Heart left ventricle (tissue), 16 donors: ENCODE data around the gene C9orf78. TPM values are rescaled to one million over a fixed set of nuclear protein-coding genes. Genes with fewer than 3 reads are reported as not detected.

ENCODE experiments used
- ATAC-seq, 4 donors: fragments of 200-7000 bp; cut with Tn5 transposase; one replicate each; pipeline ENCODE4 v1.9.1; 2020 to 2022; ENCODE audit warnings: moderate library complexity in 4 of 4, mild to moderate bottlenecking in 3 of 4, moderate number of reproducible peaks in 1 of 4
- DNase-seq, 5 donors: peaks; one replicate each; pipeline ENCODE4 v3.0.0-alpha.2; 2020
- H3K27ac ChIP-seq, 12 donors: fragments of 200-600 bp; sonication (generic) in 4 of 12; one replicate each; pipeline versions ENCODE4 v1.5.0 to v1.8.0; 2016 to 2022; ENCODE audit warnings: mild to moderate bottlenecking in 2 of 12
- H3K27me3 ChIP-seq, 9 donors: fragments of 200-600 bp; sonication (generic) in 2 of 9; one replicate each; pipeline versions ENCODE4 v1.5.1 to v1.8.0; 2016 to 2022; ENCODE audit warnings: mild to moderate bottlenecking in 3 of 9
- H3K36me3 ChIP-seq, 9 donors: fragments of 200-600 bp; sonication (generic) in 2 of 9; one replicate each; pipeline versions ENCODE4 v1.5.0 to v1.8.0; 2018 to 2022; ENCODE audit warnings: mild to moderate bottlenecking in 2 of 9
- H3K4me1 ChIP-seq, 12 donors: fragments of 200-600 bp; sonication (generic) in 4 of 12; one replicate each; pipeline versions ENCODE4 v1.5.0 to v1.8.0; 2016 to 2022; ENCODE audit warnings: mild to moderate bottlenecking in 3 of 12
- H3K4me3 ChIP-seq, 12 donors: fragments of 200-600 bp; sonication (generic) in 4 of 12; one replicate each; pipeline versions ENCODE4 v1.5.0 to v1.8.0; 2017 to 2022; ENCODE audit warnings: mild to moderate bottlenecking in 9 of 12, moderate library complexity in 4 of 12
- H3K9me3 ChIP-seq, 12 donors: fragments of 200-600 bp; sonication (generic) in 4 of 12; one replicate each; pipeline versions ENCODE4 v1.5.0 to v1.8.0; 2016 to 2022; ENCODE audit warnings: mild to moderate bottlenecking in 1 of 12
- POLR2A ChIP-seq, 2 donors: fragments of 450-650 bp; IDR thresholded peaks; one replicate each; pipeline ENCODE4 v1.6.1; 2017; ENCODE audit warnings: antibody characterized with exemption in 2 of 2, mild to moderate bottlenecking in 2 of 2, moderate library complexity in 2 of 2
- WGBS, 4 donors: extraction: QIAGEN DNeasy Blood & Tissue Kit in 2 of 4; methylation state at CpG; one replicate each; pipeline versions ENCODE4 v1.1.5 to v1.1.7; 2013 to 2018; 5-methylcytosine and 5-hydroxymethylcytosine counted together
- intact Hi-C, 10 donors: fragments of 100-400 bp; cut with DNase I; formaldehyde crosslinking; loops; one replicate each; pipeline versions ENCODE4 v1.11.1 to v1.14.2; 2022
- polyA plus RNA-seq, 2 donors: library from polyadenylated mRNA; stranded (reverse); fragments of 200-250 nt; gene quantifications; one replicate each; pipeline ENCODE4 v1.2.3, GENCODE V29; 2013
- total RNA-seq, 9 donors: library from RNA; depleted of rRNA in 2 of 9; stranded (reverse); fragments of >200 nt in 2 of 9; fragmentation: NEBNext Ultra II Directional in 3 of 9; extraction: Animal tissue kit (Norgen Biotek cat#: 25700) in 3 of 9; gene quantifications; one replicate each; pipeline versions ENCODE4 v1.1.0 to v1.2.4, GENCODE V29; 2016 to 2023
- TF ChIP-seq, protein P1 (sequence below), 12 donors: fragments of 200-600 bp; sonication (generic) in 4 of 12; IDR thresholded peaks; one replicate each; pipeline versions ENCODE4 v1.5.0 to v1.8.0; 2018 to 2022; ENCODE audit warnings: antibody characterized with exemption in 12 of 12, mild to moderate bottlenecking in 5 of 12
- donor health status: ischemic (EF 13 %, LVEDD 7.1; RV severe dilation, severe dysfunction).
- donor health status: healthy with polysubstance abuse.
- donor health status: DM: no; HTN: yes; CAD: no.
- donor health status: DM: no; HTN: no; CAD: no.
- donor health status: ischemic (EF 25% LVEDD 6.9; RV normal size, moderate dysfunction).
- donor health status: ischemic (EF 25% LVEDD 5.7; RV mildly dilated, moderate dysfunction).
- donor health status: healthy.
- donor health status: DM: yes; HTN: yes; CAD: no.
- donor health status: ischemic (EF 35%, LVEDD 5.7; RV mildly dilated, moderate dysfunction).
- donor health status: nonischemic (EF 11% LVEDD 7.7; RV severe dilation, severe dysfunction).
- donor health status: DM: yes; HTN: yes; CAD: no.
- donor health status: PGD.
- donor health status: ischemic (EF 29% LVEDD 5.4; RV normal size, mild dysfunction).
- donor health status: nonischemic (EF 23%, LVEDD 6.1; RV moderate dilation, normal function).

C9orf78 gene
- total and polyA plus RNA-seq, 11 donors, result 28.4 to 69.2 (median 33.2) TPM

DNA sequence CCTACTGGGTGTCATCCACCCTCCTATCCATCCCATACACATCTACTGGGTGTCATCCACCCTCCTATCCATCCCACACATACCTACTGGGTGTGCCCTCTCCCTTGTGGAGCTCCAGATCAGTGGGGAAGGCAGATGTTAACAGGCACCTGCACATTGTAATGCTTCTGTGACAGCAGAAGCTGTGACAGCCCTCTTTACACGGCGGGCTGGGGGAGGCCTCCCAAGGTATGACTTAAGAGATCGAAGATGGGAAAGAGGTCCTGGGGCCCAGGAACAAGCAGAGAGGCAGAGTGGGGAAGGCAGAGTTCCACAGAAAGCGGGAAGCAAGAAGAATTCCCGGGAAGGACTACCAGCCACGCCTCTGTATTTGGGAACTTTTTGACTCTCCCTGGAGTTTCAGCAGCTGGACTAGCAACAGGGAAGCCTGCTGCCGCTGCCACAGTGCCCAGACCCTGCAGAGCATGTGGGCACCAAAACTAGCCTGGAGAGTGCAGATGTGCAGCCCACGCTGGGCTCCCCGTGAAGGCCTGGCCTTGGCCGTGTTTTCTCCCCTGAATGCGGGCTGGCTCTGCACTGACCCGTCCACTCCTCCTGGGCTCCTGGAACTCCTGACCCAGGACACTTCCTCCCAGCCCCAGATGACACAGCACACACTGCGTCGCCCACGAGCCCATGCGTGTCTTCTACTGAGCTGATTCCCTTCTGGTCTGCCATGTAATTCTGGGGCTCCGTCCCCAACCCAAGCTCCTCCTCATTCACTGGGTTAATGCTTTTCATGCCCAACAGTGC is 20.4 kb downstream of the C9orf78 start:
- Histone ChIP-seq H3K27me3 (no peaks in the 10 kb centered on the region), H3K27ac (no peak overlapping the region), H3K4me1 (peaks cover 0 to 8% (median 0%) of the 10 kb centered on the region in 12 donors), H3K9me3 (no peaks in the 10 kb centered on the region), H3K4me3 (no peak overlapping the region), H3K36me3 (peaks cover 0 to 98% (median 88%) of the 10 kb centered on the region in 9 donors)
- TF ChIP-seq, protein P1, sequence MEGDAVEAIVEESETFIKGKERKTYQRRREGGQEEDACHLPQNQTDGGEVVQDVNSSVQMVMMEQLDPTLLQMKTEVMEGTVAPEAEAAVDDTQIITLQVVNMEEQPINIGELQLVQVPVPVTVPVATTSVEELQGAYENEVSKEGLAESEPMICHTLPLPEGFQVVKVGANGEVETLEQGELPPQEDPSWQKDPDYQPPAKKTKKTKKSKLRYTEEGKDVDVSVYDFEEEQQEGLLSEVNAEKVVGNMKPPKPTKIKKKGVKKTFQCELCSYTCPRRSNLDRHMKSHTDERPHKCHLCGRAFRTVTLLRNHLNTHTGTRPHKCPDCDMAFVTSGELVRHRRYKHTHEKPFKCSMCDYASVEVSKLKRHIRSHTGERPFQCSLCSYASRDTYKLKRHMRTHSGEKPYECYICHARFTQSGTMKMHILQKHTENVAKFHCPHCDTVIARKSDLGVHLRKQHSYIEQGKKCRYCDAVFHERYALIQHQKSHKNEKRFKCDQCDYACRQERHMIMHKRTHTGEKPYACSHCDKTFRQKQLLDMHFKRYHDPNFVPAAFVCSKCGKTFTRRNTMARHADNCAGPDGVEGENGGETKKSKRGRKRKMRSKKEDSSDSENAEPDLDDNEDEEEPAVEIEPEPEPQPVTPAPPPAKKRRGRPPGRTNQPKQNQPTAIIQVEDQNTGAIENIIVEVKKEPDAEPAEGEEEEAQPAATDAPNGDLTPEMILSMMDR (IDR thresholded peaks at IDR 0.05), result no peak
- no peak for TF ChIP-seq POLR2A (IDR thresholded peaks at IDR 0.05)
- DNase-seq (peak in 1 of 5 donors; percentile 34), ATAC-seq (no peak)
- WGBS, 4 donors, result 86 to 90% (median 87%) methylated on average over 17 of the region's 17 CpGs
- intact Hi-C loops, result no loop called here

DNA sequence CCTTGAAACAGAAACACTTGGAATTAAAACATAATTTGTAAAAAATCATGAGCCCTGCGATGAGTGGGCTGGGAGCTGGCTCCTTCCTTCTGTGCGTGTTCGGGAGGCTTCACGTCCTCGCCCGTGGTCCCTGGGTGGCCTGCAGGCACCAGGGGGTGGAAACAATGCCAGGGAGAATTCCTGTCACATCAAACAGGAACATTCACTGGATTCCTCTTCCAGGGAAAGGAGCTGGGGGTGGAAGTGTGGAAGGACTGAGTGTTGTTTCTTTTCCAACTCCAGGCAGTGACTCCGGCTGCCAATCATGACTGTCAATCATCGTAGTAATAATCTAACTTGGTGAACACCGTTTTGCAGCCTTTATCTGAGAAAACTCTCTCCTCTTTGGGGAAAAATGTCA is 21.4 kb downstream of the C9orf78 start:
- Histone ChIP-seq H3K4me3 (no peak overlapping the region), H3K9me3 (no peaks in the 10 kb centered on the region), H3K36me3 (peaks cover 0 to 98% (median 88%) of the 10 kb centered on the region in 9 donors), H3K27ac (no peak overlapping the region), H3K4me1 (peaks cover 0 to 8% (median 0%) of the 10 kb centered on the region in 12 donors), H3K27me3 (no peaks in the 10 kb centered on the region)
- DNase-seq (peak in 1 of 5 donors; percentile 11), ATAC-seq (no peak)
- intact Hi-C loops, result no loop called here
- 82 to 85% (median 84%) methylated on average over 9 of the region's 9 CpGs for WGBS, 4 donors
- TF ChIP-seq POLR2A (IDR thresholded peaks at IDR 0.05), result no peak
- TF ChIP-seq, protein P1 (IDR thresholded peaks at IDR 0.05), result no peak

DNA sequence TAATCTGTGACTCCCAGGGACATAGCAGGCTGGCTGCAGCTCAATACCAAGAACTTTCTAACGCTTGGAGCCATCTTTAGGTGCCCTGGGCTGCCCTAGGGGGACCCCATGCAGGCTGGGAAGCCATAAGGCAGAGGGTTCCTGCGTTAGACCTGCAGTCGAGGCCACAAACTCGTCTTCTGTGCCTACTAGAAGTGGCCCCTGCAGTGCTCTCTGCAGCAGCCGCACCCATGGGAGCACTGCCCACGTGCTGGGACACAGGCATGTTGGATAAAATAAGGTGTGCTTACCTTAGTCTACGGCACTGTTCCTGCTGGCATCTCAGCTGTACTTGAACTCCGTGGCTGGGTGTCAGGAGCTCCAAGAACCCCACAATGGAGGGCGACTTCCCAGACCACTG is 22.7 kb downstream of the C9orf78 start:
- TF ChIP-seq, protein P1 (IDR thresholded peaks at IDR 0.05), result no peak
- TF ChIP-seq POLR2A (IDR thresholded peaks at IDR 0.05), result no peak
- Histone ChIP-seq H3K27me3 (no peaks in the 10 kb centered on the region), H3K36me3 (peaks cover 0 to 99% (median 83%) of the 10 kb centered on the region in 9 donors), H3K4me3 (no peak overlapping the region), H3K4me1 (peaks cover 0 to 8% (median 0%) of the 10 kb centered on the region in 12 donors), H3K27ac (no peak overlapping the region), H3K9me3 (no peaks in the 10 kb centered on the region)
- intact Hi-C loops, result no loop called here
- DNase-seq (peak in 1 of 5 donors; percentile 12), ATAC-seq (no peak)
- 87 to 90% (median 89%) methylated on average over 9 of the region's 9 CpGs for WGBS, 4 donors

DNA sequence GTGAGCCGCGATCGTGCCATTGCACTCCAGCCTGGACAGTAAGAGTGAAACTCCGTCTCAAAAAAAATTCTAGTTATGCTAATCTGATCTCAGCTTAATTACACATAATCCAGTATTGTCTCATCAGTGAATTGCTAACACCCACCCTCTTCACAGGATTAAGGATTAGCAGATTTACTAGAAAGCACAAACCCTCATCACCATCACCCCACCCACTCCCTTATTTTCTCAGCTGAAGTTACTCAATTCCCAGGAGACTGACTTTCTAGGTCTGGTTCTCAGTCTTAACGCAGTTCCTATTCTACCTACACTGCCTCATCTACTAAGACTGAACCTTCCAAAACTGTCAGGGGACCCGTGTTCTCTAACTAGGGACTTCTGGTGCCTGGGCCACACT is 23.1 kb downstream of the C9orf78 start:
- intact Hi-C loops, result no loop called here
- Histone ChIP-seq H3K36me3 (peaks cover 0 to 99% (median 83%) of the 10 kb centered on the region in 9 donors), H3K27ac (no peak overlapping the region), H3K4me1 (peaks cover 0 to 4% (median 0%) of the 10 kb centered on the region in 12 donors), H3K27me3 (no peaks in the 10 kb centered on the region), H3K4me3 (no peak overlapping the region), H3K9me3 (no peaks in the 10 kb centered on the region)
- DNase-seq (peak in 1 of 5 donors; percentile 6), ATAC-seq (no peak)
- no peak for TF ChIP-seq POLR2A (IDR thresholded peaks at IDR 0.05)
- TF ChIP-seq, protein P1 (IDR thresholded peaks at IDR 0.05), result no peak
- WGBS, 4 donors, result 87 to 91% (median 90%) methylated on average over 6 of the region's 6 CpGs
